Small intestine (tissue), 7 donors: ENCODE data around the gene SNX13. TPM values are rescaled to one million over a fixed set of nuclear protein-coding genes. Genes with fewer than 3 reads are reported as not detected.

Experiments
- DNase-seq, 2 donors: peaks; one replicate each; pipeline versions ENCODE4 v3.0.0 to v3.0.0-alpha.2; 2013
- FAIRE-seq: peaks from 2 replicates; lab custom pipeline; 2012; peaks lifted over from hg19 to GRCh38; lab: Jason Lieb, UNC
- H3K27ac ChIP-seq, 3 donors: one replicate each; pipeline ENCODE4 v1.5.1; 2013; ENCODE audit warnings: low read length in 2 of 3, mild to moderate bottlenecking in 2 of 3, control low read depth in 1 of 3, inconsistent platforms in 1 of 3, low read depth in 1 of 3, moderate library complexity in 1 of 3
- H3K27me3 ChIP-seq, 3 donors: one replicate each; pipeline ENCODE4 v1.6.1; 2013; ENCODE audit warnings: low read length in 3 of 3, inconsistent platforms in 1 of 3; ENCODE audit not compliant: control insufficient read depth in 3 of 3, insufficient read depth in 3 of 3
- H3K36me3 ChIP-seq, 3 donors: one replicate each; pipeline ENCODE4 v1.6.1; 2013; ENCODE audit warnings: low read length in 3 of 3, inconsistent platforms in 1 of 3, low read depth in 1 of 3, mild to moderate bottlenecking in 1 of 3, moderate library complexity in 1 of 3; ENCODE audit not compliant: control insufficient read depth in 3 of 3, insufficient read depth in 2 of 3
- H3K4me1 ChIP-seq, 3 donors: one replicate each; pipeline ENCODE4 v1.6.1; 2013; ENCODE audit warnings: low read length in 2 of 3, inconsistent platforms in 1 of 3, low read depth in 1 of 3, mild to moderate bottlenecking in 1 of 3, moderate library complexity in 1 of 3; ENCODE audit not compliant: control insufficient read depth in 3 of 3, insufficient read depth in 2 of 3
- H3K4me3 ChIP-seq, 3 donors: one replicate each; pipeline ENCODE4 v1.5.1; 2013; ENCODE audit warnings: low read length in 3 of 3, control low read depth in 1 of 3, inconsistent platforms in 1 of 3, low read depth in 1 of 3, mild to moderate bottlenecking in 1 of 3, moderate library complexity in 1 of 3
- H3K9me3 ChIP-seq, 2 donors: one replicate each; pipeline ENCODE4 v1.6.1; 2013; ENCODE audit warnings: low read depth in 1 of 2, low read length in 1 of 2; ENCODE audit not compliant: control insufficient read depth in 2 of 2, insufficient read depth in 1 of 2
- WGBS, 3 donors: extraction: QIAGEN DNeasy Blood & Tissue Kit; methylation state at CpG; one replicate each; pipeline ENCODE4 v1.1.7; 2013; 5-methylcytosine and 5-hydroxymethylcytosine counted together
- polyA plus RNA-seq, 4 donors: library from polyadenylated mRNA; stranded (reverse) in 3 of 4; unstranded in 1 of 4; fragments of 200-250 nt in 3 of 4; fragments of 120-200 nt in 1 of 4; gene quantifications; one replicate each; pipeline versions ENCODE4 v1.2.1 to v1.2.3, GENCODE V29; 2013
- donor health status: healthy with polysubstance abuse.
- donor health status: control.
- donor health status: control.
- donor health status: Bipolar disorder and iron deficiency.
- donor health status: healthy.

The SNX13 gene
- polyA plus RNA-seq, 4 donors, result 5.7 to 36.0 (median 7.6) TPM

DNA sequence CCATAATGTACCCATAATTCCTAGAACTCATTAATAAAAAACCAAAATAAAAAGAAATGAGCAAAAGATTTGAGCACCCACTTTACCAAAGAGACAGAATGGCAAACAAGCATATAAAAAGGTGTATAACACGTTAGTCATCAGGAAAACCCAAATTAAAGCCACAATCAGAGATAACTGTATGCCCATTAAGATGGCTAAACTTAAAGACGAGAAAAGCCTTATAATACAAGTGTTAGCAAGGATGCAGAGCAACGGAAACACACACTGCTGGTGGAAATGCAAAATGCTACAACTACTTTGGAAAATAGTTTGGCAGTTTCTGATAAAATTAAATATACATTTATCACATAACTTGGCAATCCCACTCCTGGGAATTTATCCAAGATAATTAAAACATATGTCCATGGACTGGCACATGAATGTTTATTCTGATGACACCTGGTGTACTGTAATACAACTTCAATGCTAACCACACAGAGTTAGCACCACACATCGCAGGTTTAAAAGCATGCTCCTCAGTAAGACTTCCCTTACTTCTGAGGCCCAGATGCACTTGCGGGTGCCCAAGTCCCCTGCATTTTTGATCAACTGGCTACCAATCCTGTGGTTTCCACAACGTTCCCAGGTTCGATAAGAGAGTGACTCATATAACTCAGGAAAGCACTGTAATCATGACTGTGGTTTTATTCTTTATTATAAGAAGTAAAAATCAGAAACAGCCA is 158.6 kb downstream of the SNX13 start:
- Histone ChIP-seq H3K36me3 (no peaks in the 10 kb centered on the region), H3K27me3 (no peaks in the 10 kb centered on the region), H3K4me3 (no peak overlapping the region), H3K27ac (no peak overlapping the region), H3K9me3 (no peaks in the 10 kb centered on the region), H3K4me1 (no peaks in the 10 kb centered on the region)
- no peak for FAIRE-seq
- DNase-seq, result peak in 1 of 2 donors; percentile 5
- 59 to 75% (median 62%) methylated on average over 7 of the region's 7 CpGs for WGBS, 3 donors

GRCh38 chr7:17779381-17779780 is 160.9 kb downstream of the SNX13 start:
- no peak overlapping the region for H3K27ac ChIP-seq
- no peaks in the 10 kb centered on the region for H3K27me3 ChIP-seq
- H3K36me3 ChIP-seq, result no peaks in the 10 kb centered on the region
- no peak for DNase-seq
- no peaks in the 10 kb centered on the region for H3K9me3 ChIP-seq
- H3K4me1 ChIP-seq, result no peaks in the 10 kb centered on the region
- FAIRE-seq, result no peak
- H3K4me3 ChIP-seq, result no peak overlapping the region
- 90 to 95% (median 95%) methylated on average over 1 of the region's 1 CpG for WGBS, 3 donors

DNA sequence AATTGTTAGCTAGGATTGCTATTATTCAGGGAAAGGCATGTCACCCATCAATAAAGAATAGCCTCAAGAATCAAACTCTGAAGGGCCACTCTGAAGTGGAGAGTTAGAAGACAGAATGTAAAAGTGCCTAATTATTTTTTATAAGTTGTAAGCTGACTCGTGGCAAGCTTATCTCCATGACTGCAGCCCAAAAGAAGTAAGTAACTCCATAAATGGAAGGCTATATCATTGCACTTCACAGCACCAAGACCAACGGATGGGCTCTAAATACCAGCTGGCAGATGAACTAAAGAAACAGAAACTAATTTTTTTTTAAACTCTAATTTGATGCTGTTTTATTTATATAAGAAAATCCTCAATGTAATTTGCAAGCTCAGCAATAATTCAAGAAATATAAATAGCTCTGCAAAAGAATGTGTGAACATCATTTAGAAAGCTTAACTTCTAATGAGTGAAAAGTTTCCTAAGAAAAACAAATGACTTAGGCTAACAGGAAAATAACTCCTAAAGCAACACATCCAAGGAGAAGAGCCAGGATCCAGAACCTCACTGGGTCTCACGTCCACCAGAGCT is 165.5 kb downstream of the SNX13 start:
- DNase-seq, result no peak
- Histone ChIP-seq H3K36me3 (no peaks in the 10 kb centered on the region), H3K9me3 (no peaks in the 10 kb centered on the region), H3K27me3 (no peaks in the 10 kb centered on the region), H3K4me1 (no peaks in the 10 kb centered on the region), H3K4me3 (no peak overlapping the region), H3K27ac (no peak overlapping the region)
- no peak for FAIRE-seq
- 58 to 76% (median 69%) methylated on average over 3 of the region's 3 CpGs for WGBS, 3 donors

DNA sequence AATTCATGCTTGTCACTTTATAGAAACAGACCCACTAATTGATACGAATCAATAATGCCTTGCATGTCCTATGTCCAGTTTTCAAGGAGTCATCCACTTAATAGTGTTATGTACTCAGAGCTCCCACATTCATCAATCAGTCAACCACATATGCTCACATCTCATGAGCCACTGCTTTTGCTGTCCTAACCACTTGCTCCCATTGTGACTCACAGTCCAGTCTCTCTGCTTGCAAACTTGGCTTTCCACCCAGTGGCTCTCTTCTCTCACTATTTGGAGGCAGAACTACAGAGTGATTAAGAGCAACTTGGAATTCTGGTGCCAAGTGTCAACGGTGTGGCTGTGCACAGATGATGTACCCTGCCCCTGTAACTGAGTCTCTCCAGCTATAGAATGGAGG is 166.0 kb downstream of the SNX13 start:
- Histone ChIP-seq H3K9me3 (no peaks in the 10 kb centered on the region), H3K27ac (no peak overlapping the region), H3K36me3 (no peaks in the 10 kb centered on the region), H3K4me3 (no peak overlapping the region), H3K27me3 (no peaks in the 10 kb centered on the region), H3K4me1 (no peaks in the 10 kb centered on the region)
- WGBS, 3 donors, result 76 to 81% (median 81%) methylated on average over 2 of the region's 2 CpGs
- DNase-seq, result no peak
- FAIRE-seq, result no peak

DNA sequence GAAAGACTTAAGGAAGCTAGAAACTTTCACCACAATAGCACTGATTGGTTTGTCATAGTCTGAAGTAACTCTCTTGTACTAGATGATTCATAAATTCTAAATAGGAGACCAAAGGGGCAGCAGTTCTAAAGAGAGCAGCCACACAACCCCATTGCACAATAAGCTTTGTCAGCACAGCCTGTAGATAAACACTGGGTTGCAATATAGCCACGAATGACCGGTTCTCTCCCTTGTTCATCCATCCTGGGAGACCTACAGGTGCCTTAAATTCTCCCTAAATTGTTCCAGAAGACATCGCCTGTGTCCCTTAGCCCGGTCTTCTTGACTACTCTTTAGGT is 167.0 kb downstream of the SNX13 start:
- no peaks in the 10 kb centered on the region for H3K4me1 ChIP-seq
- no peak overlapping the region for H3K4me3 ChIP-seq
- WGBS, 3 donors, result 63 to 74% (median 64%) methylated on average over 4 of the region's 4 CpGs
- H3K27me3 ChIP-seq, result no peaks in the 10 kb centered on the region
- H3K9me3 ChIP-seq, result no peaks in the 10 kb centered on the region
- FAIRE-seq (no peak), DNase-seq (peak; percentile 36 to 49)
- H3K27ac ChIP-seq, result no peak overlapping the region
- H3K36me3 ChIP-seq, result no peaks in the 10 kb centered on the region

- Histone ChIP-seq H3K36me3 (no peaks in the 10 kb centered on the region), H3K4me3 (no peak overlapping the region), H3K27me3 (no peaks in the 10 kb centered on the region), H3K4me1 (no peaks in the 10 kb centered on the region), H3K27ac (no peak overlapping the region), H3K9me3 (no peaks in the 10 kb centered on the region)
- no peak for DNase-seq
- 31 to 55% (median 39%) methylated on average over 4 of the region's 4 CpGs for WGBS, 3 donors
- no peak for FAIRE-seq
These were observed 167.6 kb downstream of the SNX13 start for GRCh38 chr7:17772581-17773288.

DNA sequence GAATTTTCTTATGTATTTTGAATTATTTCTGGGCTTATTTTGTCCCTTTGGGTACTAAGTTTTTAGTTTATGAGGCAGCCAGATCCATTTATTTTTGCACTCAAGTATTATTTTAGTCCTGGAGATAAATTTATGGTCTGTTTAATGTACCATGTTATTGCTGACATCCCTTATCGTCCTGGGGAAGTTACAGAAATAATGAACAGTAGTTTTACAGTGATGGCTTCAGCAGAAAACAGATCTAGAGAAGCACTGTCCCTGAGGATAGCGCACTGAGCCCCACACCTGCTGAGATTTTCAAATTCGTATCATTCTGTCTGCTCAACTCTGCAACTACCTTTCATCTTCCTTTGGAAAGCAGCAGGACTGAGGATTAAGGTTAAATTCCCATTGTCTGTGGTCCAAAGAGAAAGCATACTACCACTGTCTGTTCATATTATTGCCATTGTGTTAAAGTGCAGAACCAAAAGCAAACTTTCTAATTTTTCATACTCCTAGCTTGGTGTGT is 168.3 kb downstream of the SNX13 start:
- WGBS, 3 donors, result 70 to 82% (median 78%) methylated on average over 3 of the region's 3 CpGs
- Histone ChIP-seq H3K9me3 (no peaks in the 10 kb centered on the region), H3K27me3 (no peaks in the 10 kb centered on the region), H3K36me3 (no peaks in the 10 kb centered on the region), H3K4me3 (no peak overlapping the region), H3K4me1 (no peaks in the 10 kb centered on the region), H3K27ac (no peak overlapping the region)
- no peak for DNase-seq
- FAIRE-seq, result no peak

GRCh38 chr7:17770710-17771375 is 169.5 kb downstream of the SNX13 start:
- Histone ChIP-seq H3K36me3 (no peaks in the 10 kb centered on the region), H3K9me3 (no peaks in the 10 kb centered on the region), H3K27me3 (no peaks in the 10 kb centered on the region), H3K4me1 (no peaks in the 10 kb centered on the region), H3K27ac (no peak overlapping the region), H3K4me3 (no peak overlapping the region)
- DNase-seq (no peak), FAIRE-seq (no peak)
- 67 to 74% (median 67%) methylated on average over 4 of the region's 4 CpGs for WGBS, 3 donors
